BE2C (cell line): ENCODE measurements around the gene CD58. TPM values are rescaled to one million over a fixed set of nuclear protein-coding genes. Genes with fewer than 3 reads are reported as not detected.
"Not testable (repeated sequence)": the region's sequence is repeated elsewhere in the genome, so short reads cannot be mapped to it uniquely, and the experiment has no call there.

Experiments used
- DNase-seq: peaks from one replicate; pipeline ENCODE4 v3.0.0-alpha.2; 2020
- H3K27me3 ChIP-seq: fragments of 250-450 bp; sonication (Bioruptor Pico); 2 replicates; pipeline ENCODE4 v1.5.1; 2020; ENCODE audit warnings: mild to moderate bottlenecking
- H3K36me3 ChIP-seq: fragments of 250-450 bp; sonication (Bioruptor Pico); 2 replicates; pipeline ENCODE4 v1.5.1; 2020; ENCODE audit warnings: mild to moderate bottlenecking
- H3K4me1 ChIP-seq: fragments of 250-450 bp; sonication (Bioruptor Pico); 2 replicates; pipeline ENCODE4 v1.5.1; 2020
- H3K4me3 ChIP-seq: 2 replicates; pipeline ENCODE4 v1.5.1; 2011; ENCODE audit warnings: low read depth, low read length
- H3K9me3 ChIP-seq: fragments of 250-450 bp; sonication (Bioruptor Pico); 2 replicates; pipeline ENCODE4 v1.5.1; 2020
- CTCF ChIP-seq: IDR thresholded peaks from 2 replicates; pipeline ENCODE4 v1.5.1; 2012; ENCODE audit warnings: mild to moderate bottlenecking, low read depth, low read length
- polyA plus RNA-seq: library from polyadenylated mRNA; unstranded; fragments of >200 nt; gene quantifications from one replicate; pipeline ENCODE4 v1.2.1, GENCODE V29; 2012; ENCODE audit warnings: low read depth, missing spikeins; ENCODE audit not compliant: insufficient read length, insufficient read depth

CD58 gene
- polyA plus RNA-seq, result 4.9 TPM

- peaks cover 3% of the 10 kb centered on the region; the same call in 1 of the 2 replicates for H3K4me1 ChIP-seq
- H3K27me3 ChIP-seq, result no peaks in the 10 kb centered on the region
- H3K4me3 ChIP-seq, result peak within 1 kb of the TSS; percentile 84
- no peaks in the 10 kb centered on the region for H3K36me3 ChIP-seq
- peak; percentile 55 for TF ChIP-seq CTCF
- DNase-seq, result peak; percentile 93
- H3K9me3 ChIP-seq, result no peaks in the 10 kb centered on the region
These were observed at the start of gene CD58 for GRCh38 chr1:116570358-116571214. Gene CD58 (minus strand): TSS chr1:116571026. CDS start chr1:116570972, 54 bp downstream.

GRCh38 chr1:116620392-116620791 is 49.6 kb upstream of the CD58 start:
- H3K9me3 ChIP-seq, DNase-seq, H3K4me3 ChIP-seq, H3K36me3 ChIP-seq, H3K4me1 ChIP-seq, H3K27me3 ChIP-seq: not testable (repeated sequence)

- not testable (repeated sequence) for H3K9me3 ChIP-seq, H3K4me3 ChIP-seq, H3K27me3 ChIP-seq, DNase-seq, H3K36me3 ChIP-seq, H3K4me1 ChIP-seq
These were observed 48.3 kb upstream of the CD58 start for GRCh38 chr1:116619106-116619505.

GRCh38 chr1:116617808-116618207 is 47.0 kb upstream of the CD58 start:
- H3K4me1 ChIP-seq, H3K4me3 ChIP-seq, H3K36me3 ChIP-seq, H3K9me3 ChIP-seq, DNase-seq, H3K27me3 ChIP-seq: not testable (repeated sequence)
- TF ChIP-seq CTCF, result peak; percentile 11

- not testable (repeated sequence) for H3K36me3 ChIP-seq, H3K4me1 ChIP-seq, H3K27me3 ChIP-seq, H3K4me3 ChIP-seq, H3K9me3 ChIP-seq
- peak; percentile 27 for DNase-seq
These were observed 43.0 kb upstream of the CD58 start for GRCh38 chr1:116613825-116614224.

GRCh38 chr1:116609801-116610371 is 39.1 kb upstream of the CD58 start:
- not testable (repeated sequence) for H3K4me1 ChIP-seq, H3K9me3 ChIP-seq, H3K4me3 ChIP-seq, H3K36me3 ChIP-seq, H3K27me3 ChIP-seq
- DNase-seq, result peak; percentile 25

- not testable (repeated sequence) for H3K4me3 ChIP-seq, H3K9me3 ChIP-seq, H3K4me1 ChIP-seq, H3K27me3 ChIP-seq, DNase-seq, H3K36me3 ChIP-seq
These were observed 38.0 kb upstream of the CD58 start for GRCh38 chr1:116608841-116609240.

GRCh38 chr1:116608151-116608550 is 37.3 kb upstream of the CD58 start:
- H3K4me3 ChIP-seq, H3K9me3 ChIP-seq, DNase-seq, H3K27me3 ChIP-seq, H3K4me1 ChIP-seq, H3K36me3 ChIP-seq: not testable (repeated sequence)

- not testable (repeated sequence) for H3K4me1 ChIP-seq, H3K9me3 ChIP-seq, H3K4me3 ChIP-seq, H3K36me3 ChIP-seq, DNase-seq, H3K27me3 ChIP-seq
These were observed 36.6 kb upstream of the CD58 start for GRCh38 chr1:116607463-116607862.

- not testable (repeated sequence) for H3K4me3 ChIP-seq, DNase-seq, H3K9me3 ChIP-seq, H3K4me1 ChIP-seq, H3K36me3 ChIP-seq, H3K27me3 ChIP-seq
These were observed 35.2 kb upstream of the CD58 start for GRCh38 chr1:116606067-116606466.
